DND-41 (cell line): ENCODE data around the gene PRKCD.

Experiments used
- ATAC-seq: fragments of 200-7000 bp; cut with Tn5 transposase; 3 replicates; pipeline ENCODE4 v1.9.1; 2021; ENCODE audit warnings: low read depth; ENCODE audit not compliant: insufficient read depth
- DNase-seq: peaks from one replicate; pipeline ENCODE4 v3.0.0-alpha.2; 2020
- H2AFZ ChIP-seq: 2 replicates; pipeline ENCODE4 v1.6.0; 2012; ENCODE audit warnings: low read depth, low read length
- H3K27ac ChIP-seq: 2 replicates; pipeline ENCODE4 v1.5.1; 2012; ENCODE audit warnings: low read length, inconsistent platforms
- H3K27me3 ChIP-seq: fragments of 200-600 bp; sonication (generic); 2 replicates; pipeline ENCODE4 v1.6.0; 2012; ENCODE audit warnings: low read length, mild to moderate bottlenecking, inconsistent platforms; ENCODE audit not compliant: insufficient read depth, poor library complexity
- H3K36me3 ChIP-seq: 2 replicates; pipeline ENCODE4 v1.5.1; 2012; ENCODE audit warnings: low read length, inconsistent platforms; ENCODE audit not compliant: insufficient read depth
- H3K4me1 ChIP-seq: 2 replicates; pipeline ENCODE4 v1.5.1; 2012; ENCODE audit warnings: mild to moderate bottlenecking, low read length; ENCODE audit not compliant: insufficient read depth
- H3K4me2 ChIP-seq: 2 replicates; pipeline ENCODE4 v1.6.0; 2012; ENCODE audit warnings: mild to moderate bottlenecking, moderate library complexity, low read length, inconsistent platforms; ENCODE audit not compliant: insufficient read depth
- H3K4me3 ChIP-seq, 2 experiments: fragments of 200-600 bp in 1 of 2; shearing (Covaris generic) in 1 of 2; 2 replicates each; pipeline ENCODE4 v1.5.1; 2012 to 2016; ENCODE audit warnings: inconsistent platforms in 2 of 2, low read length in 2 of 2, mild to moderate bottlenecking in 2 of 2, low read depth in 1 of 2, moderate library complexity in 1 of 2
- H3K79me2 ChIP-seq: 2 replicates; pipeline ENCODE4 v1.6.0; 2012; ENCODE audit warnings: low read length, inconsistent platforms; ENCODE audit not compliant: insufficient read depth
- H3K9ac ChIP-seq: 2 replicates; pipeline ENCODE4 v1.6.0; 2012; ENCODE audit warnings: low read depth, mild to moderate bottlenecking, inconsistent platforms, low read length, moderate library complexity
- H3K9me3 ChIP-seq: 2 replicates; pipeline ENCODE4 v1.5.1; 2012; ENCODE audit warnings: low read length, moderate library complexity, mild to moderate bottlenecking, inconsistent platforms; ENCODE audit not compliant: insufficient read depth, severe bottlenecking
- H4K20me1 ChIP-seq: 2 replicates; pipeline ENCODE4 v1.6.0; 2012; ENCODE audit warnings: low read length; ENCODE audit not compliant: insufficient read depth
- EZH2 ChIP-seq: IDR thresholded peaks from 3 replicates; pipeline ENCODE4 v1.6.1; 2012; ENCODE audit warnings: borderline replicate concordance, low read depth, mild to moderate bottlenecking, moderate library complexity, low read length, inconsistent platforms; ENCODE audit not compliant: severe bottlenecking
- TF ChIP-seq, protein P1 (sequence below): IDR thresholded peaks from 2 replicates; pipeline ENCODE4 v1.5.1; 2012; ENCODE audit warnings: borderline replicate concordance, low read length, moderate library complexity, mild to moderate bottlenecking; ENCODE audit not compliant: poor library complexity, severe bottlenecking; ENCODE audit errors: extremely low read depth

The PRKCD gene

DNA sequence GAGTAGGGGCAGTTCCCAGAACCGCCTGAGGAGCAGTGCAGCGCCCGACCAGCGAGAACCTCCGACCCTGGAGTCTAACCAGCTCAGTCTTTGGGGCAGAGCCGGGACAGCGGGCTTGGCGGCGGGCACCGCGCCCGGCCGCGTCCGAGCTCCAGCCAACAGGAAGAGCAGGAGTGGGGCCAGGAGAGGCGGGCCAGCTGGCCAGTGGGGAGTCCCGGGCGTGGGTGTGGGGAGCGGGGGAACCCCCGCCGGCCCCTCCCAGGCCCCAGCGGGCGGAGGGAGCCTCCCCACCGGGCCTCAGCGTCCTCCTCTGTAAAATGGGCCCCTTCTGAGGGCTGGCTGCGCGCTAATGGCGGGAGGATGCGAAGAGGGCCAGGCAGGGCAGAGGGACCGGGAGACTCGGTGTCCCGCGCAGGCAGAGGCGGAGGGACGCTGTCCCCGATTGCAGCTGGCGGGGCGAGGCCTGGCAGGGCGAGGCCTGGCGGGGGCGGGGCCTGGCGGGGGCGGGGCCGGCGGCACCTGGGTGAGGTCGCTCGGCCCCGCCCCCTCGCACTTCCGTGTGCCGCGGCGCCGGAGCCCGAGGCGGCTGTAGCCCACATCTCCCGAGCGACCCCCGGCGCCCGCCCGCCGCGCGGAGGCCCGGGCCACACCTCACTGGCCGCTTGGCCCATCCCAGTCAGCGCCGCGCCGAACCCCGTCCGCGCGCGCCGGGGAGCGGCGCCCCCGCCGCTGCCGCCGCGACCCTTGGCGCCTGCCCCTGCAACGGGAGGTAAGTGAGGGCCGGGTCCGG is at the start of gene PRKCD:
TSS of gene PRKCD (plus strand) at position 550 of the 790 bp plus-strand sequence. CDS start 17,214 bp downstream, outside the sequence.
- no peak within 1 kb of the TSS for H3K27ac ChIP-seq

DNA sequence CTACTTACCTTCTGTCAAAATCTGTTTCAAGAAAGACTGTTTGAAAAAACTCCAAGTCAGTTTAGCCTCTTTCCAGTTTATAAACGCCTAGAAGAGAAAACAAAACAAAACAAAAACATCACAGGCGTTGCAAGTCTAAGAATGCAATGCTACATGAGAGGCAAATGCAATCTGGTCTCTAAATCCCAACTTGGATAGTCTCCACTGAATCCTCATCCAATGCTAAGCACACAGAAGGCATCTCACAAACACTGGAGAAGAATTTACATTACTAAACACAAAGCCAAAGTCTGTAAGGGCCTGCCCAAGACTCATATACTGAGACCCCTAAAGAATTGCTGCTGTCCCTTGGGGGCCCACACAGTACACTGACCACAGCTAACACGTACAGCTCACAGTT is 49.2 kb upstream of the PRKCD start:
- no peaks in the 10 kb centered on the region for H3K9me3 ChIP-seq
- DNase-seq (no peak), ATAC-seq (no peak)
- no peak for TF ChIP-seq EZH2
- TF ChIP-seq, protein P1, sequence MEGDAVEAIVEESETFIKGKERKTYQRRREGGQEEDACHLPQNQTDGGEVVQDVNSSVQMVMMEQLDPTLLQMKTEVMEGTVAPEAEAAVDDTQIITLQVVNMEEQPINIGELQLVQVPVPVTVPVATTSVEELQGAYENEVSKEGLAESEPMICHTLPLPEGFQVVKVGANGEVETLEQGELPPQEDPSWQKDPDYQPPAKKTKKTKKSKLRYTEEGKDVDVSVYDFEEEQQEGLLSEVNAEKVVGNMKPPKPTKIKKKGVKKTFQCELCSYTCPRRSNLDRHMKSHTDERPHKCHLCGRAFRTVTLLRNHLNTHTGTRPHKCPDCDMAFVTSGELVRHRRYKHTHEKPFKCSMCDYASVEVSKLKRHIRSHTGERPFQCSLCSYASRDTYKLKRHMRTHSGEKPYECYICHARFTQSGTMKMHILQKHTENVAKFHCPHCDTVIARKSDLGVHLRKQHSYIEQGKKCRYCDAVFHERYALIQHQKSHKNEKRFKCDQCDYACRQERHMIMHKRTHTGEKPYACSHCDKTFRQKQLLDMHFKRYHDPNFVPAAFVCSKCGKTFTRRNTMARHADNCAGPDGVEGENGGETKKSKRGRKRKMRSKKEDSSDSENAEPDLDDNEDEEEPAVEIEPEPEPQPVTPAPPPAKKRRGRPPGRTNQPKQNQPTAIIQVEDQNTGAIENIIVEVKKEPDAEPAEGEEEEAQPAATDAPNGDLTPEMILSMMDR: no peak
- peaks cover 14% of the 10 kb centered on the region for H3K4me1 ChIP-seq
- no peak overlapping the region for H3K9ac ChIP-seq
- no peak overlapping the region for H2AFZ ChIP-seq
- H3K27me3 ChIP-seq: no peaks in the 10 kb centered on the region
- H3K79me2 ChIP-seq: no peaks in the 10 kb centered on the region
- no peak overlapping the region for H3K4me2 ChIP-seq
- no peak overlapping the region for H3K4me3 ChIP-seq
- H3K27ac ChIP-seq: no peak overlapping the region
- peaks cover 3% of the 10 kb centered on the region; the same call in 1 of the 2 replicates for H4K20me1 ChIP-seq
- peaks cover 52% of the 10 kb centered on the region for H3K36me3 ChIP-seq

More for the DNA sequence above, at the start of gene PRKCD:
- Histone ChIP-seq H2AFZ (no peak within 1 kb of the TSS), H3K9ac (no peak within 1 kb of the TSS), H3K27me3 (no peaks in the 10 kb centered on the region), H3K4me1 (no peaks in the 10 kb centered on the region), H3K79me2 (no peaks in the 10 kb centered on the region), H3K4me2 (no peak within 1 kb of the TSS), H3K36me3 (no peaks in the 10 kb centered on the region), H4K20me1 (no peaks in the 10 kb centered on the region), H3K4me3 (no peak within 1 kb of the TSS), H3K9me3 (no peaks in the 10 kb centered on the region)
- no peak for DNase-seq
- TF ChIP-seq, protein P1: no peak
- no peak for TF ChIP-seq EZH2
- no peak for ATAC-seq

DNA sequence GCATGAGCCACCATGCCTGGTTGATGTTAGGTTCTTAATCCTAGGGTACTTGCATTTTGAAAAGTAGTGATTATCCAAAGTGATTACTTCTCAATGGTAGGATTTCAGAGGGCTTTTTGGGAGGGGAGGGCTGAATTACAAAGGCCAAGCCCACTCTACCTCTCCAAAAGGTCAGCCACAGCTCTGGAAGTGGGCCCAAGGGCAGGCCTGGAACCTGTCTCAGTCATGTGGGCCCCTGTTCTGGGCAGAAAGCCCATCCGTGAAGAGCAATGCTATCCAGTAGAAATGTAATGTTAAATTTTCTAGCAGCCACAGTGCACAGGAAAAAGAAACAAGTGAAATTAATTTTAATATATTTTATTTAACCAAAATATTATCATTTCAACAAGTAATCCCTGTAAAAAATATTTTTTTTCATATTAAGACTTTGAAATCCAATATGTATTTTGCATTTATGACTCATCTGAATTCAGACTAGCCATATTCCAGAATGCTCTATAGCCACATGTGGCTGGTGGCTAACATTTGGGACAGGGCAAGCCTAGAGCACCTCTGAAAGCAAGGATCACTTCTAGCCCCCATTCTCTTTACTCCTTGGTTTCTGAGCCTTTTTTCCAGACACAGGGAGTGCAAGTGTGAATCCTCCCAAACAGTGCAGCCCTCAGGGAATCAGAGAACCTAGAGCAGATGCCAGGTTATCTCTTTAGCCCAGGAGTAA is 47.6 kb upstream of the PRKCD start:
- Histone ChIP-seq H3K27ac (no peak overlapping the region), H3K4me1 (peaks cover 14% of the 10 kb centered on the region), H3K79me2 (no peaks in the 10 kb centered on the region), H3K9me3 (no peaks in the 10 kb centered on the region), H3K4me2 (no peak overlapping the region), H3K9ac (no peak overlapping the region), H4K20me1 (peaks cover 3% of the 10 kb centered on the region; the same call in 1 of the 2 replicates), H3K36me3 (peaks cover 67% of the 10 kb centered on the region), H2AFZ (peak overlapping the region; percentile 51), H3K4me3 (no peak overlapping the region), H3K27me3 (no peaks in the 10 kb centered on the region)
- DNase-seq: no peak
- TF ChIP-seq, protein P1: no peak
- no peak for TF ChIP-seq EZH2
- peak; percentile 6; the same call in 1 of the 3 replicates for ATAC-seq
